ENCODE measurements around the gene CCT4. TPM values are rescaled to one million over a fixed set of nuclear protein-coding genes. Genes with fewer than 3 reads are reported as not detected.
"Not testable (repeated sequence)": the region's sequence is repeated elsewhere in the genome, so short reads cannot be mapped to it uniquely, and the experiment has no call there.

The CCT4 gene
- total RNA-seq, 4 donors from 2014 or later = 46.3 to 83.7 (median 75.8) TPM

- H3K4me3 ChIP-seq = no peak overlapping the region
- no peak overlapping the region for H3K27ac ChIP-seq
- H3K27me3 ChIP-seq = no peaks in the 10 kb centered on the region
- H3K4me1 ChIP-seq = no peaks in the 10 kb centered on the region
- DNase-seq (ENCODE audit: low spot score in 2 of 2) = no peak
- H3K36me3 ChIP-seq = peaks cover 99% of the 10 kb centered on the region
- TF ChIP-seq POLR2A (IDR thresholded peaks at IDR 0.05) (no peak), CTCF (IDR thresholded peaks at IDR 0.05) (no peak), POLR2AphosphoS5 (IDR thresholded peaks at IDR 0.05) (no peak), EP300 (IDR thresholded peaks at IDR 0.05) (no peak)
- no peaks in the 10 kb centered on the region for H3K9me3 ChIP-seq
- 89% methylated on average over 3 of the region's 3 CpGs for WGBS
These were observed 9.7 kb downstream of the CCT4 start for GRCh38 chr2:61878761-61879160.

GRCh38 chr2:61877571-61878245 lies 10.7 kb downstream of the CCT4 start:
- Histone ChIP-seq H3K27ac (no peak overlapping the region), H3K27me3 (no peaks in the 10 kb centered on the region), H3K4me3 (no peak overlapping the region), H3K36me3 (peaks cover 100% of the 10 kb centered on the region), H3K9me3 (no peaks in the 10 kb centered on the region), H3K4me1 (no peaks in the 10 kb centered on the region)
- DNase-seq (ENCODE audit: low spot score in 2 of 2) = no peak
- 92% methylated on average over 4 of the region's 4 CpGs for WGBS
- TF ChIP-seq CTCF (IDR thresholded peaks at IDR 0.05) (no peak), POLR2A (IDR thresholded peaks at IDR 0.05) (no peak), POLR2AphosphoS5 (IDR thresholded peaks at IDR 0.05) (no peak), EP300 (IDR thresholded peaks at IDR 0.05) (no peak)

DNA sequence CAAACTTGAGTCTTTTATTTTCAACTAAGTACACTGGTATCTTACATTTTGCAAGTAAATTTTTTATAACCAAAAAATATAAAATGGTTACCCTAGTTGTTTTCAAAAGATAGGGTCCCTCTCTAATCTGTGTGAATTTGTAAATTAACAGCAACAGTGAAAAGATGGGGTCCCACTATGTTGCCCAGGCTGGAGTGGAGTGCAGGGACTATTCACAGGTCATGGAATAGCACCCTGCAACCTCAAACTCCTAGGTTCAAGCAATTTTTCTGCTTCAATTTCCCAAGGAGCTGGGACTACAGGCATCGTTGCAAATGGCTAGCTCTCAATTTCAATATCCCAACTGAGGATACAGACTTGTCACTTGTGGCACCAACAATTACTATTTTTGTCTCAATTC lies 12.1 kb downstream of the CCT4 start:
- peaks cover 100% of the 10 kb centered on the region for H3K36me3 ChIP-seq

GRCh38 chr2:61866482-61867089 lies 21.9 kb downstream of the CCT4 start:
- peaks cover 70% of the 10 kb centered on the region for H3K36me3 ChIP-seq
- not testable (repeated sequence) for H3K27me3 ChIP-seq

More for the DNA sequence above, 12.1 kb downstream of the CCT4 start:
- no peak overlapping the region for H3K4me3 ChIP-seq
- H3K27me3 ChIP-seq = no peaks in the 10 kb centered on the region
- H3K9me3 ChIP-seq = no peaks in the 10 kb centered on the region
- no peaks in the 10 kb centered on the region for H3K4me1 ChIP-seq
- no peak for TF ChIP-seq EP300 (IDR thresholded peaks at IDR 0.05)
- TF ChIP-seq CTCF (IDR thresholded peaks at IDR 0.05) = no peak
- no peak for TF ChIP-seq POLR2AphosphoS5 (IDR thresholded peaks at IDR 0.05)
- TF ChIP-seq POLR2A (IDR thresholded peaks at IDR 0.05) = no peak
- no peak overlapping the region for H3K27ac ChIP-seq
- WGBS = 92% methylated on average over 1 of the region's 1 CpG
- DNase-seq (ENCODE audit: low spot score in 2 of 2) = no peak

DNA sequence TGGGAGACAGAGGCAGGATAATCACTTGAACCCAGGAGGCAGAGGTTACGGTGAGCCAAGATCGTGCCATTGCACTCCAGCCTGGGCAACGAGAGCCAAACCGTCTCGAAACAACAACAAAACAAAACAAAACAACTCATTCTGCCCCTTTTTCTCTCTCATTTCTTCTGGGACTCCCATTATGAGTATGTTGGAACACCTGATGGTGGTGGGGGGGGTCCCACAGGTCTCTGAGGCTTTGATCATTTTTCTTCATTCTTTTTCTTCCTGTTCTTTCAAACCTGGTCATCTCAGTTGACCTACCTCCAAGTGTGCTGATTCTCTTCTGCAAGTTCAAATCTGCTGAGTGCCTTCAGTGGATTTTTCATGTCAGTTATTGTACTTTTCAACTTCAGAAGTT lies 26.4 kb downstream of the CCT4 start:
- Histone ChIP-seq H3K27me3 (no peaks in the 10 kb centered on the region), H3K36me3 (peaks cover 26% of the 10 kb centered on the region), H3K4me1 (no peaks in the 10 kb centered on the region), H3K4me3 (no peak overlapping the region), H3K27ac (no peak overlapping the region), H3K9me3 (no peaks in the 10 kb centered on the region)
- 100% methylated on average over 5 of the region's 5 CpGs for WGBS
- TF ChIP-seq POLR2A (IDR thresholded peaks at IDR 0.05) (no peak), POLR2AphosphoS5 (IDR thresholded peaks at IDR 0.05) (no peak), CTCF (IDR thresholded peaks at IDR 0.05) (no peak), EP300 (IDR thresholded peaks at IDR 0.05) (no peak)
- no peak for DNase-seq (ENCODE audit: low spot score in 2 of 2)

More at GRCh38 chr2:61866482-61867089, 21.9 kb downstream of the CCT4 start:
- H3K9me3 ChIP-seq; H3K27ac ChIP-seq; H3K4me3 ChIP-seq; DNase-seq (ENCODE audit: low spot score in 2 of 2); H3K4me1 ChIP-seq: not testable (repeated sequence)
- 96% methylated on average over 14 of the region's 14 CpGs for WGBS

Data from suprapubic skin (tissue), 4 donors.